K562 (cell line): ENCODE results near the gene MAGI1. TPM values are rescaled to one million over a fixed set of nuclear protein-coding genes. Genes with fewer than 3 reads are reported as not detected.

Experiments
- ATAC-seq: fragments of 200-7000 bp; cut with Tn5 transposase; 3 replicates; pipeline ENCODE4 v1.9.1; 2020; ENCODE audit warnings: moderate library complexity
- BruUV-seq: library from RNA; stranded (reverse); fragments of 400-500 nt; replicated peaks from 2 replicates; lab custom pipeline; 2021; lab: Mats Ljungman, UMichigan
- CTCF ChIA-PET: fragments of 300-600 bp; formaldehyde crosslinking; extraction: SDS; loops from one replicate; lab custom pipeline; 2021; ENCODE audit warnings: low intra/inter-chr PET ratio; lab: Yijun Ruan, JAX
- POLR2A ChIA-PET: fragments of 300-600, 350-650 bp; sonication (Branson Sonifier 250); formaldehyde crosslinking; extraction: SDS; loops from one replicate; lab custom pipeline; 2021; ENCODE audit warnings: antibody characterized with exemption, inconsistent platforms; lab: Yijun Ruan, JAX
- DNase-seq, 4 experiments: peaks; one replicate each; pipeline versions ENCODE4 v3.0.0 to v3.0.0-alpha.2; 2011 to 2018; ENCODE audit warnings: low spot score in 3 of 4, mixed read lengths in 3 of 4; ENCODE audit errors: extremely low read depth in 1 of 4
- FAIRE-seq: peaks from 2 replicates; lab custom pipeline; 2011; peaks lifted over from hg19 to GRCh38; lab: Jason Lieb, UNC
- H2AFZ ChIP-seq: 2 replicates; pipeline ENCODE4 v1.6.0; 2011; ENCODE audit warnings: low read depth, low read length, control low read depth, inconsistent platforms
- H3K27ac ChIP-seq: fragments of 200-600 bp; 3 replicates; pipeline ENCODE4 v1.8.0; 2011; ENCODE audit warnings: low read depth, mild to moderate bottlenecking, control low read depth, inconsistent platforms, low read length, moderate library complexity, mixed read lengths; ENCODE audit errors: extremely low read depth
- H3K27me3 ChIP-seq, 2 experiments: fragments of 300-600 bp in 1 of 2; 2 replicates in 1 of 2; 3 replicates in 1 of 2; pipeline versions ENCODE4 v1.6.0 to v1.8.0; 2011; ENCODE audit warnings: inconsistent platforms in 2 of 2, low read length in 2 of 2, mild to moderate bottlenecking in 1 of 2, mixed read lengths in 1 of 2, moderate library complexity in 1 of 2; ENCODE audit not compliant: control insufficient read depth in 2 of 2, insufficient read depth in 2 of 2
- H3K36me3 ChIP-seq: fragments of 300-600 bp; 3 replicates; pipeline ENCODE4 v1.8.0; 2011; ENCODE audit warnings: mild to moderate bottlenecking, low read length, inconsistent platforms; ENCODE audit not compliant: control insufficient read depth, insufficient read depth
- H3K4me1 ChIP-seq, 2 experiments: fragments of 200-600 bp in 1 of 2; replicated peaks in 1 of 2; 2 replicates in 1 of 2; 3 replicates in 1 of 2; pipeline versions ENCODE4 v1.5.1 to v1.8.0; 2011; ENCODE audit warnings: inconsistent platforms in 2 of 2, low read length in 2 of 2, mild to moderate bottlenecking in 1 of 2, mixed read lengths in 1 of 2, moderate library complexity in 1 of 2; ENCODE audit not compliant: control insufficient read depth in 2 of 2, insufficient read depth in 2 of 2
- H3K4me2 ChIP-seq: 2 replicates; pipeline ENCODE4 v1.6.1; 2011; ENCODE audit warnings: low read length, control low read depth, inconsistent platforms, mixed read lengths; ENCODE audit not compliant: insufficient read depth
- H3K4me3 ChIP-seq: fragments of 200-600 bp; sonication (generic), shearing (Covaris generic); 2 replicates; pipeline ENCODE4 v1.5.1; 2016; ENCODE audit warnings: control low read depth, inconsistent platforms
- H3K79me2 ChIP-seq: fragments of 200-600 bp; 3 replicates; pipeline ENCODE4 v1.8.0; 2011; ENCODE audit warnings: low read length, inconsistent platforms; ENCODE audit not compliant: control insufficient read depth, insufficient read depth
- H3K9ac ChIP-seq, 2 experiments: 2 replicates each; pipeline versions ENCODE4 v1.6.0 to v1.6.1; 2011; ENCODE audit warnings: low read depth in 2 of 2, low read length in 2 of 2, control low read depth in 1 of 2, inconsistent platforms in 1 of 2, mild to moderate bottlenecking in 1 of 2, mixed read lengths in 1 of 2; ENCODE audit not compliant: insufficient read depth in 1 of 2
- H3K9me1 ChIP-seq: one replicate; pipeline ENCODE4 v1.6.0; 2011; ENCODE audit warnings: inconsistent platforms, mild to moderate bottlenecking, low read length, moderate library complexity; ENCODE audit not compliant: control insufficient read depth, insufficient read depth
- H3K9me3 ChIP-seq: replicated peaks from 2 replicates; pipeline ENCODE4 v1.5.1; 2011; ENCODE audit warnings: low read depth, low read length, inconsistent platforms; ENCODE audit not compliant: control insufficient read depth, insufficient read depth
- H4K20me1 ChIP-seq: replicated peaks from 2 replicates; pipeline ENCODE4 v1.6.1; 2011; ENCODE audit warnings: low read length, inconsistent platforms, mixed read lengths; ENCODE audit not compliant: control insufficient read depth, insufficient read depth
- AFF4 ChIP-seq: sonication (generic); formaldehyde crosslinking; IDR thresholded peaks from 2 replicates; pipeline ENCODE4 v1.8.0; 2023; ENCODE audit warnings: mild to moderate bottlenecking, missing genetic modification reagents
- MYC ChIP-seq, 2 experiments: fragments of 250-450 bp in 1 of 2; sonication (Bioruptor Pico) in 1 of 2; IDR thresholded peaks; 2 replicates each; pipeline versions ENCODE4 v1.5.1 to v1.6.1; 2012 to 2021; ENCODE audit warnings: low read depth in 2 of 2, borderline replicate concordance in 1 of 2, improper control_type of control experiment in 1 of 2, low read length in 1 of 2, mild to moderate bottlenecking in 1 of 2, moderate library complexity in 1 of 2
- POLR2AphosphoS2 ChIP-seq: IDR thresholded peaks from 2 replicates; pipeline ENCODE4 v1.6.1; 2012; ENCODE audit warnings: low read length, improper control_type of control experiment
- ZNF175 ChIP-seq: fragments of 200-800 bp; sonication (Bioruptor generic); IDR thresholded peaks from 2 replicates; pipeline ENCODE4 v1.6.1; 2016; ENCODE audit warnings: low read depth, mild to moderate bottlenecking, missing genetic modification characterization, missing compliant biosample characterization
- ZNF696 ChIP-seq: fragments of 250-450 bp; sonication (Bioruptor Pico); conservative IDR thresholded peaks from 2 replicates; pipeline ENCODE4 v1.4.0; 2020; ENCODE audit warnings: mild to moderate bottlenecking, moderate library complexity
- WGBS: fragments of 100-300 bp; shearing (Covaris generic); methylation state at CpG from one replicate; pipeline ENCODE4 v1.1.6; 2016; ENCODE audit warnings: low coverage, mixed read lengths; ENCODE audit not compliant: insufficient coverage; ENCODE audit errors: missing lambda C conversion rate; 5-methylcytosine and 5-hydroxymethylcytosine counted together
- in situ Hi-C: fragments of 300-500 bp; cut with MboI; formaldehyde crosslinking; loops from 4 replicates; pipeline ENCODE4 v1.15.0; 2018; ENCODE audit warnings: inconsistent platforms, mixed read lengths
- intact Hi-C: fragments of 100-400 bp; cut with micrococcal nuclease; formaldehyde crosslinking; loops from 2 replicates; pipeline ENCODE4 v1.14.2; 2022
- polyA plus RNA-seq, 8 experiments: library from polyadenylated mRNA; depleted of rRNA in 4 of 8; stranded (reverse) in 5 of 8; unstranded in 3 of 8; fragments of >200 nt; fragmentation: Nextera tagmentation in 2 of 8; fragmentation: Illumina TruSeq in 1 of 8; extraction: Ambion mirVana in 2 of 8; extraction: Trizol in 1 of 8; gene quantifications; 2 replicates each; pipeline versions ENCODE4 v1.2.1 to v1.2.3, GENCODE V29; 2011 to 2014; ENCODE audit warnings: inconsistent platforms in 1 of 8, missing spikeins in 1 of 8
- total RNA-seq, 7 experiments: library from RNA; depleted of rRNA in 6 of 7; stranded (reverse); fragments of >200 nt in 6 of 7; fragmentation: Illumina TruSeq in 2 of 7; extraction: Trizol in 2 of 7; gene quantifications; 2 replicates each; pipeline versions ENCODE4 v1.2.1 to v1.2.3, GENCODE V29; 2011 to 2021; ENCODE audit warnings: low replicate concordance in 1 of 7
- TF ChIP-seq, protein P1 (sequence below): fragments of 250-450 bp; sonication (Bioruptor Pico); IDR thresholded peaks from 2 replicates; pipeline ENCODE4 v1.8.0; 2021; ENCODE audit warnings: mild to moderate bottlenecking, moderate library complexity
- TF ChIP-seq, protein P2 (sequence below): sonication (generic); formaldehyde crosslinking; IDR thresholded peaks from 2 replicates; pipeline ENCODE4 v1.8.1; 2022; ENCODE audit warnings: missing genetic modification reagents

The MAGI1 gene
- total and polyA plus RNA-seq, 9 of the 15 experiments (the other 6 are each of a cell fraction or from before 2014, with no cell fraction given): 7.8 to 59.4 (median 43.2) TPM

DNA sequence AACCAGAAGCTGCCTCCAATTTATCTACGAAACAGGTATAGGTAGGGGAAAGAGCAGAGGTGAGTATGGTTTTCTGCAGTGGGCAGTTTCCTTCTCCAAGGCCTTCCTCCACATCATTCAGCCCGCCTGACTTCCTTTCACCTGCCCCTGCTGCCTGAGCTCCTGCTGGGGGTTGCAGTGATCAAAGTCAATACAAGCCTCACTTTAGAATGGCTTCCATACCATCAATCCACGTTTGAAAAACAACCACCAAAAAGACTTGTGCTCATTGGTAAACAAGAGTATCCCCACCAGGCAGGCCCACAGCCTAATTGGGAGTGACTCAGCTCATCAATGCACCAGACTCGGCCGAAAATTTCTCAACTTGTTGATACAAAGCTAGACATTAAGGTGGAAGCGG lies 159.9 kb downstream of the MAGI1 start (continued):
- TF ChIP-seq, protein P1, sequence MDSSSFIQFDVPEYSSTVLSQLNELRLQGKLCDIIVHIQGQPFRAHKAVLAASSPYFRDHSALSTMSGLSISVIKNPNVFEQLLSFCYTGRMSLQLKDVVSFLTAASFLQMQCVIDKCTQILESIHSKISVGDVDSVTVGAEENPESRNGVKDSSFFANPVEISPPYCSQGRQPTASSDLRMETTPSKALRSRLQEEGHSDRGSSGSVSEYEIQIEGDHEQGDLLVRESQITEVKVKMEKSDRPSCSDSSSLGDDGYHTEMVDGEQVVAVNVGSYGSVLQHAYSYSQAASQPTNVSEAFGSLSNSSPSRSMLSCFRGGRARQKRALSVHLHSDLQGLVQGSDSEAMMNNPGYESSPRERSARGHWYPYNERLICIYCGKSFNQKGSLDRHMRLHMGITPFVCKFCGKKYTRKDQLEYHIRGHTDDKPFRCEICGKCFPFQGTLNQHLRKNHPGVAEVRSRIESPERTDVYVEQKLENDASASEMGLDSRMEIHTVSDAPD (CRISPR knock-in tag): no peak
- TF ChIP-seq POLR2AphosphoS2: no peak
- TF ChIP-seq ZNF696: no peak
- TF ChIP-seq, protein P2, sequence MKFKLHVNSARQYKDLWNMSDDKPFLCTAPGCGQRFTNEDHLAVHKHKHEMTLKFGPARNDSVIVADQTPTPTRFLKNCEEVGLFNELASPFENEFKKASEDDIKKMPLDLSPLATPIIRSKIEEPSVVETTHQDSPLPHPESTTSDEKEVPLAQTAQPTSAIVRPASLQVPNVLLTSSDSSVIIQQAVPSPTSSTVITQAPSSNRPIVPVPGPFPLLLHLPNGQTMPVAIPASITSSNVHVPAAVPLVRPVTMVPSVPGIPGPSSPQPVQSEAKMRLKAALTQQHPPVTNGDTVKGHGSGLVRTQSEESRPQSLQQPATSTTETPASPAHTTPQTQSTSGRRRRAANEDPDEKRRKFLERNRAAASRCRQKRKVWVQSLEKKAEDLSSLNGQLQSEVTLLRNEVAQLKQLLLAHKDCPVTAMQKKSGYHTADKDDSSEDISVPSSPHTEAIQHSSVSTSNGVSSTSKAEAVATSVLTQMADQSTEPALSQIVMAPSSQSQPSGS (CRISPR knock-in tag): no peak
- TF ChIP-seq, all 486 proteins: peak for 0

DNA sequence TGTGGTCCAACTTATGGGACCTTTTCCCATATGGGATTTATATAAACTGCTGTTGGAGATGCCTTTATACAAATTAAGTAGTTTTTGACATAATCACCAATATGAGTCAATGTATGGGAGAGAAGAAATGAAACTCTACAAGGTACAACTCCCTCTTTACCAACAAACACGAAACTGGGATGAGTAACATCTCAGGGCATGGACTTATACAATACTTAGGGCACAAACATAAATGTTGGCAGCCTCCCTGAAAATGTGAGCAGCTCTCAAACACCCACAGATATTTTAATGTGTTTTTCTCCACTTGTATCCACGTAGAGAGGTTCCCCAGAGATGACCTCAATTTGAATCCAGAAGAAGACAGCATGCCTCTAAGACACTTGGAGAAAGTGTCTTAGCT lies 161.6 kb downstream of the MAGI1 start:
- Histone ChIP-seq H4K20me1 (no peaks in the 10 kb centered on the region), H3K4me1 (no peaks in the 10 kb centered on the region), H3K9me1 (no peaks in the 10 kb centered on the region), H3K9ac (no peak overlapping the region), H2AFZ (no peak overlapping the region), H3K4me3 (no peak overlapping the region), H3K4me2 (no peak overlapping the region), H3K79me2 (no peaks in the 10 kb centered on the region), H3K27ac (no peak overlapping the region), H3K9me3 (no peaks in the 10 kb centered on the region), H3K36me3 (no peaks in the 10 kb centered on the region), H3K27me3 (no peaks in the 10 kb centered on the region; a peak in 1 of 5 replicates)
- no TSS peak for BruUV-seq
- ATAC-seq (no peak), FAIRE-seq (no peak), DNase-seq (no peak)
- intact Hi-C loops: no loop called here
- in situ Hi-C loops: no loop called here
- POLR2A ChIA-PET: interaction anchor here (0.6 kb wide), 1 partner anchor 14 kb away, joined by 3 read pairs; no protein-coding TSS in a partner anchor
- 0% methylated on average over 2 of the region's 2 CpGs for WGBS
- CTCF ChIA-PET: no interaction called here
- TF ChIP-seq AFF4 (CRISPR knock-in tag): no peak
- TF ChIP-seq MYC (IDR thresholded peaks at IDR 0.05; ENCODE audit: low read depth, low read length): no peak
- no peak for TF ChIP-seq MYC (CRISPR knock-in tag; IDR thresholded peaks at IDR 0.05; ENCODE audit: borderline replicate concordance, low read depth)
- no peak for TF ChIP-seq ZNF175 (CRISPR knock-in tag)
